ENCODE results near the gene RPS25. TPM values are rescaled to one million over a fixed set of nuclear protein-coding genes. Genes with fewer than 3 reads are reported as not detected.
"Not testable (repeated sequence)": the region's sequence is repeated elsewhere in the genome, so short reads cannot be mapped to it uniquely, and the experiment has no call there.

Gene RPS25
- total RNA-seq, 1 donor = 4,016 TPM

- H3K27me3 ChIP-seq (ENCODE audit: insufficient read depth, low read length) = no peaks in the 10 kb centered on the region
- no peaks in the 10 kb centered on the region for H3K9me3 ChIP-seq (ENCODE audit: low read depth, low read length)
- no peak overlapping the region for H3K4me3 ChIP-seq (ENCODE audit: low read length)
- peaks cover 19% of the 10 kb centered on the region for H3K4me1 ChIP-seq (ENCODE audit: insufficient read depth, low read length)
Observed at GRCh38 chr11:119028346-119029068, 10.4 kb upstream of the RPS25 start.

GRCh38 chr11:119027561-119028345, 9.6 kb upstream of the RPS25 start:
- no peaks in the 10 kb centered on the region for H3K9me3 ChIP-seq (ENCODE audit: low read depth, low read length)
- no peak overlapping the region for H3K4me3 ChIP-seq (ENCODE audit: low read length)
- H3K4me1 ChIP-seq (ENCODE audit: insufficient read depth, low read length) = peaks cover 19% of the 10 kb centered on the region
- no peaks in the 10 kb centered on the region for H3K27me3 ChIP-seq (ENCODE audit: insufficient read depth, low read length)

- no peaks in the 10 kb centered on the region for H3K9me3 ChIP-seq (ENCODE audit: low read depth, low read length)
Observed at GRCh38 chr11:119026970-119027369, 8.8 kb upstream of the RPS25 start.

GRCh38 chr11:119025978-119026766, 8.0 kb upstream of the RPS25 start:
- no peaks in the 10 kb centered on the region for H3K27me3 ChIP-seq (ENCODE audit: insufficient read depth, low read length)
- H3K4me1 ChIP-seq (ENCODE audit: insufficient read depth, low read length) = peaks cover 19% of the 10 kb centered on the region
- H3K4me3 ChIP-seq (ENCODE audit: low read length) = no peak overlapping the region
- H3K9me3 ChIP-seq (ENCODE audit: low read depth, low read length) = no peaks in the 10 kb centered on the region

More at GRCh38 chr11:119026970-119027369, 8.8 kb upstream of the RPS25 start:
- Histone ChIP-seq H3K4me1 (ENCODE audit: insufficient read depth, low read length) (peaks cover 19% of the 10 kb centered on the region), H3K27me3 (ENCODE audit: insufficient read depth, low read length) (no peaks in the 10 kb centered on the region), H3K4me3 (ENCODE audit: low read length) (no peak overlapping the region)

GRCh38 chr11:119025541-119025940, 7.4 kb upstream of the RPS25 start:
- H3K9me3 ChIP-seq (ENCODE audit: low read depth, low read length) = no peaks in the 10 kb centered on the region
- no peaks in the 10 kb centered on the region for H3K27me3 ChIP-seq (ENCODE audit: insufficient read depth, low read length)
- H3K4me3 ChIP-seq (ENCODE audit: low read length) = no peak overlapping the region
- H3K4me1 ChIP-seq (ENCODE audit: insufficient read depth, low read length) = peaks cover 16% of the 10 kb centered on the region

- H3K4me3 ChIP-seq (ENCODE audit: low read length) = no peak overlapping the region
- no peaks in the 10 kb centered on the region for H3K9me3 ChIP-seq (ENCODE audit: low read depth, low read length)
- H3K27me3 ChIP-seq (ENCODE audit: insufficient read depth, low read length) = no peaks in the 10 kb centered on the region
- peaks cover 17% of the 10 kb centered on the region for H3K4me1 ChIP-seq (ENCODE audit: insufficient read depth, low read length)
Observed at GRCh38 chr11:119025099-119025473, 6.9 kb upstream of the RPS25 start.

- H3K27me3 ChIP-seq (ENCODE audit: insufficient read depth, low read length) = no peaks in the 10 kb centered on the region
- H3K4me3 ChIP-seq (ENCODE audit: low read length) = no peak overlapping the region
- peaks cover 17% of the 10 kb centered on the region for H3K4me1 ChIP-seq (ENCODE audit: insufficient read depth, low read length)
- no peaks in the 10 kb centered on the region for H3K9me3 ChIP-seq (ENCODE audit: low read depth, low read length)
Observed at GRCh38 chr11:119024430-119025098, 6.4 kb upstream of the RPS25 start.

GRCh38 chr11:119023741-119024140, 5.6 kb upstream of the RPS25 start:
- Histone ChIP-seq H3K4me1 (ENCODE audit: insufficient read depth, low read length) (peaks cover 15% of the 10 kb centered on the region), H3K9me3 (ENCODE audit: low read depth, low read length) (no peaks in the 10 kb centered on the region), H3K4me3 (ENCODE audit: low read length) (no peak overlapping the region), H3K27me3 (ENCODE audit: insufficient read depth, low read length) (no peaks in the 10 kb centered on the region)

GRCh38 chr11:119021631-119022030, 3.5 kb upstream of the RPS25 start:
- Histone ChIP-seq H3K27me3 (ENCODE audit: insufficient read depth, low read length) (no peaks in the 10 kb centered on the region), H3K4me3 (ENCODE audit: low read length) (no peak overlapping the region), H3K4me1 (ENCODE audit: insufficient read depth, low read length) (peaks cover 25% of the 10 kb centered on the region), H3K9me3 (ENCODE audit: low read depth, low read length) (no peaks in the 10 kb centered on the region)

- H3K4me1 ChIP-seq (ENCODE audit: insufficient read depth, low read length) = peaks cover 35% of the 10 kb centered on the region
- H3K4me3 ChIP-seq (ENCODE audit: low read length) = no peak overlapping the region
Observed at GRCh38 chr11:119019996-119020395, 1.9 kb upstream of the RPS25 start.

GRCh38 chr11:119017377-119017776, 766 bp downstream of the RPS25 start:
- H3K27me3 ChIP-seq (ENCODE audit: insufficient read depth, low read length); H3K9me3 ChIP-seq (ENCODE audit: low read depth, low read length): not testable (repeated sequence)
- H3K4me3 ChIP-seq (ENCODE audit: low read length) = peak overlapping the region; percentile 82
- peaks cover 35% of the 10 kb centered on the region for H3K4me1 ChIP-seq (ENCODE audit: insufficient read depth, low read length)

More at GRCh38 chr11:119019996-119020395, 1.9 kb upstream of the RPS25 start:
- Histone ChIP-seq H3K9me3 (ENCODE audit: low read depth, low read length) (no peaks in the 10 kb centered on the region), H3K27me3 (ENCODE audit: insufficient read depth, low read length) (no peaks in the 10 kb centered on the region)

GRCh38 chr11:119016216-119017009, 1.7 kb downstream of the RPS25 start:
- no peaks in the 10 kb centered on the region for H3K9me3 ChIP-seq (ENCODE audit: low read depth, low read length)
- no peak overlapping the region for H3K4me3 ChIP-seq (ENCODE audit: low read length)
- H3K4me1 ChIP-seq (ENCODE audit: insufficient read depth, low read length) = peaks cover 35% of the 10 kb centered on the region
- no peaks in the 10 kb centered on the region for H3K27me3 ChIP-seq (ENCODE audit: insufficient read depth, low read length)

GRCh38 chr11:119015054-119015611, 3.0 kb downstream of the RPS25 start:
- H3K27me3 ChIP-seq (ENCODE audit: insufficient read depth, low read length) = no peaks in the 10 kb centered on the region
- H3K4me3 ChIP-seq (ENCODE audit: low read length) = no peak overlapping the region
- no peaks in the 10 kb centered on the region for H3K9me3 ChIP-seq (ENCODE audit: low read depth, low read length)
- peaks cover 31% of the 10 kb centered on the region for H3K4me1 ChIP-seq (ENCODE audit: insufficient read depth, low read length)
